GM21381 (cell line): ENCODE measurements around the gene SH3TC1.
A peak's percentile ranks its signal among the peaks of the same experiment; 100 is the strongest.

Experiments used
- ATAC-seq: cut with Tn5 transposase; IDR thresholded peaks from one replicate; pipeline ENCODE4 v1.9.1; 2021; ENCODE audit warnings: mild to moderate bottlenecking, moderate library complexity; ENCODE audit not compliant: unreplicated experiment

Gene SH3TC1

GRCh38 chr4:8163436-8164193 is 35.5 kb upstream of the SH3TC1 start:
- no peak for ATAC-seq

- no peak for ATAC-seq
Observed at GRCh38 chr4:8164194-8164565, 34.9 kb upstream of the SH3TC1 start.

- no peak for ATAC-seq
Observed at GRCh38 chr4:8164687-8165086, 34.4 kb upstream of the SH3TC1 start.

- ATAC-seq = no peak
Observed at GRCh38 chr4:8165374-8165896, 33.7 kb upstream of the SH3TC1 start.

GRCh38 chr4:8167291-8167690 is 31.8 kb upstream of the SH3TC1 start:
- ATAC-seq = no peak

- ATAC-seq = no peak
Observed at GRCh38 chr4:8167815-8168214, 31.3 kb upstream of the SH3TC1 start.

- no peak for ATAC-seq
Observed at GRCh38 chr4:8168232-8168631, 30.9 kb upstream of the SH3TC1 start.

GRCh38 chr4:8168832-8169598 is 30.1 kb upstream of the SH3TC1 start:
- ATAC-seq = no peak

GRCh38 chr4:8169763-8170162 is 29.3 kb upstream of the SH3TC1 start:
- no peak for ATAC-seq

GRCh38 chr4:8170341-8170740 is 28.7 kb upstream of the SH3TC1 start:
- ATAC-seq = no peak

- no peak for ATAC-seq
Observed at GRCh38 chr4:8171266-8171665, 27.8 kb upstream of the SH3TC1 start.

GRCh38 chr4:8171984-8172924 is 26.8 kb upstream of the SH3TC1 start:
- peak; percentile 73 for ATAC-seq

- ATAC-seq = no peak
Observed at GRCh38 chr4:8173492-8174242, 25.4 kb upstream of the SH3TC1 start.

- ATAC-seq = no peak
Observed at GRCh38 chr4:8174970-8175369, 24.1 kb upstream of the SH3TC1 start.

GRCh38 chr4:8175686-8176085 is 23.4 kb upstream of the SH3TC1 start:
- no peak for ATAC-seq

- ATAC-seq = peak; percentile 62
Observed at GRCh38 chr4:8176547-8177399, 22.3 kb upstream of the SH3TC1 start.

GRCh38 chr4:8177552-8177951 is 21.5 kb upstream of the SH3TC1 start:
- ATAC-seq = no peak

GRCh38 chr4:8177956-8178355 is 21.1 kb upstream of the SH3TC1 start:
- ATAC-seq = no peak

- ATAC-seq = no peak
Observed at GRCh38 chr4:8179074-8179473, 20.0 kb upstream of the SH3TC1 start.
